Esophagus squamous epithelium (tissue), 4 donors: ENCODE results near the gene CRHR2.

Experiments used
- POLR2A ChIP-seq, 4 donors: fragments of 450-650 bp; IDR thresholded peaks; one replicate each; pipeline ENCODE4 v1.6.1; 2017; ENCODE audit warnings: antibody characterized with exemption in 4 of 4, mild to moderate bottlenecking in 4 of 4, moderate library complexity in 3 of 4
- TF ChIP-seq, protein P1 (sequence below), 6 experiments: fragments of 450-650 bp in 4 of 6; fragments of 200-600 bp in 2 of 6; sonication (generic) in 2 of 6; IDR thresholded peaks; one replicate each; pipeline ENCODE4 v1.5.1; 2016 to 2019; ENCODE audit warnings: antibody characterized with exemption in 6 of 6, mild to moderate bottlenecking in 4 of 6, moderate library complexity in 4 of 6

DNA sequence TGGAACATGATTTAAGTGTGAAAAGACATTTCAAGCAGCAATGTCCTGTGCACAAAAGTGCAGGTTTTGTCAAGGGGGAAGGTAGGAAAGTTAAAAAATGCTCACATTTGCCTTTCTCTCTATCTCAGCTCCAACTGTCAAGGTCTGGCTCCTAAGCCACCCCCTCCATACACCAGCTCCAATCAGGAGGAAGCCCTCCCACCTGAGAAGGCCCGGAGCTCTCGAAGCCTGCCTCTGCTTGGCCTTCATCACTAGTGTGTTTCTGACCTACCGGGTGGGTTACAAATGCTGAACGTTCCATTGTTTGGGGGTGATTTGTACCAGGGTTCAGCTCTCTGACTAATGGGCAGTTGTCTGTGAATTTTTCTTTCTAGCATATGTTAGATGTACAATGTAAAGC, 14.2 kb downstream of the CRHR2 start:
- TF ChIP-seq, protein P1, sequence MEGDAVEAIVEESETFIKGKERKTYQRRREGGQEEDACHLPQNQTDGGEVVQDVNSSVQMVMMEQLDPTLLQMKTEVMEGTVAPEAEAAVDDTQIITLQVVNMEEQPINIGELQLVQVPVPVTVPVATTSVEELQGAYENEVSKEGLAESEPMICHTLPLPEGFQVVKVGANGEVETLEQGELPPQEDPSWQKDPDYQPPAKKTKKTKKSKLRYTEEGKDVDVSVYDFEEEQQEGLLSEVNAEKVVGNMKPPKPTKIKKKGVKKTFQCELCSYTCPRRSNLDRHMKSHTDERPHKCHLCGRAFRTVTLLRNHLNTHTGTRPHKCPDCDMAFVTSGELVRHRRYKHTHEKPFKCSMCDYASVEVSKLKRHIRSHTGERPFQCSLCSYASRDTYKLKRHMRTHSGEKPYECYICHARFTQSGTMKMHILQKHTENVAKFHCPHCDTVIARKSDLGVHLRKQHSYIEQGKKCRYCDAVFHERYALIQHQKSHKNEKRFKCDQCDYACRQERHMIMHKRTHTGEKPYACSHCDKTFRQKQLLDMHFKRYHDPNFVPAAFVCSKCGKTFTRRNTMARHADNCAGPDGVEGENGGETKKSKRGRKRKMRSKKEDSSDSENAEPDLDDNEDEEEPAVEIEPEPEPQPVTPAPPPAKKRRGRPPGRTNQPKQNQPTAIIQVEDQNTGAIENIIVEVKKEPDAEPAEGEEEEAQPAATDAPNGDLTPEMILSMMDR (IDR thresholded peaks at IDR 0.05), result no peak
- TF ChIP-seq POLR2A (IDR thresholded peaks at IDR 0.05), result no peak
